Activated CD4-positive, alpha-beta T cell treated with anti-CD3 and anti-CD28 coated beads, Interleukin-2, Interleukin-4, amounts not matched to agents 100 ng/mL and 50 ng/mL, durations not matched to agents 16 hours and 8 hours (primary cell): ENCODE measurements around the gene TMEM151B.

ENCODE experiments used
- DNase-seq: peaks from one replicate; pipeline ENCODE4 v3.0.0-alpha.2; 2020; ENCODE audit warnings: low spot score

The TMEM151B gene

GRCh38 chr6:44278774-44279697 is 8.8 kb downstream of the TMEM151B start:
- no peak for DNase-seq

- DNase-seq = no peak
These were observed 13.9 kb downstream of the TMEM151B start for GRCh38 chr6:44284121-44284520.

GRCh38 chr6:44284867-44285266 is 14.6 kb downstream of the TMEM151B start:
- no peak for DNase-seq

GRCh38 chr6:44285552-44286284 is 15.5 kb downstream of the TMEM151B start:
- DNase-seq = no peak

GRCh38 chr6:44286285-44286565 is 16.0 kb downstream of the TMEM151B start:
- no peak for DNase-seq

GRCh38 chr6:44286747-44287146 is 16.5 kb downstream of the TMEM151B start:
- DNase-seq = no peak

GRCh38 chr6:44289726-44290260 is 19.5 kb downstream of the TMEM151B start:
- DNase-seq = no peak

- no peak for DNase-seq
These were observed 21.6 kb downstream of the TMEM151B start for GRCh38 chr6:44291841-44292240.

- DNase-seq = no peak
These were observed 22.6 kb downstream of the TMEM151B start for GRCh38 chr6:44292661-44293365.

GRCh38 chr6:44294832-44295791 is 24.9 kb downstream of the TMEM151B start:
- no peak for DNase-seq

- DNase-seq = peak; percentile 22
These were observed 27.1 kb downstream of the TMEM151B start for GRCh38 chr6:44297063-44298038.

- no peak for DNase-seq
These were observed 28.0 kb downstream of the TMEM151B start for GRCh38 chr6:44298055-44298803.

- DNase-seq = no peak
These were observed 28.6 kb downstream of the TMEM151B start for GRCh38 chr6:44298864-44299263.

- DNase-seq = no peak
These were observed 30.1 kb downstream of the TMEM151B start for GRCh38 chr6:44300292-44300823.

- DNase-seq = no peak
These were observed 30.9 kb downstream of the TMEM151B start for GRCh38 chr6:44301106-44301505.

GRCh38 chr6:44301782-44302564 is 31.7 kb downstream of the TMEM151B start:
- DNase-seq = no peak

GRCh38 chr6:44302856-44303255 is 32.6 kb downstream of the TMEM151B start:
- no peak for DNase-seq

- no peak for DNase-seq
These were observed 33.6 kb downstream of the TMEM151B start for GRCh38 chr6:44303842-44304241.
